CD4-positive, alpha-beta T cell treated with Interleukin-10 for 1 hour (primary cell): ENCODE results near the gene ZNF540.
A peak's percentile ranks its signal among the peaks of the same experiment; 100 is the strongest.
"Not testable (repeated sequence)": the region's sequence is repeated elsewhere in the genome, so short reads cannot be mapped to it uniquely, and the experiment has no call there.

ENCODE experiments used
- DNase-seq: peaks from one replicate; pipeline ENCODE4 v3.0.0-alpha.2; 2020

ZNF540 gene

DNA sequence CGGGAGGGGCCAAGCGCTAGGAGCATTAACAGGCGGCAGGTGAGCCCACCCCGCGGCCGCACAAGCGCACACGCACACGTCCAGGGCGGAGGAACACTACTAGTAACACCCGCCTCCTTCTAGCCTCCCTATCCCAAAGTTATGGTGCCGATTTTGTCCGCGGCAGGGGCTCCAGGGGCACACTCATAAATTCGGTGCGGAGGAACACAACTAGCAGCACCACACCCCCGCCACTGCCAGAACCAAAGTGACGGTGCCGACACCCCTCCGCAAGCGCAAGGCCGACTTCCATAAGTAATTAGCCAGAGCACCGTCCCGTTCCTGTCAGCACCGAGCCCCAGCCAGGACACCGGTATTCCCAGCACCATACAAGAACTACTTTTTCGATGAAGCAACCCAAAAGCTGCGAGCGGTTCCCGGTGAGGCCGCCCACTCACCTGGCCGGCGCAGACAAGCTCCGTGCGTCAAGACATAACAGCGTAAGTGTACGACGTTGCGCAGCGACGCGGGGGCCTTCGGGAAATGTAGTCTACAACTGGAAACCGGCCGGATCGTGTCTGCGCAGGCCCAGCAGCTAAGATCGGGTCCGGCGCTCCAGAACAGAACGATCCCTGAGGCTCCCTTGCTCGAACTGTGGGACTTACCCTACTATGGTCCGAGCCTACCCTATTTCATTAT lies at the start of gene ZNF540, which contains the start of gene ZNF571:
ZNF540 (plus strand) TSS at position 573 of the 678 bp plus-strand sequence. CDS start 3,572 bp downstream, outside the sequence.
ZNF571 (minus strand) TSS at position 489 of the 678 bp plus-strand sequence. CDS start 8,116 bp downstream, outside the sequence.
- DNase-seq, result peak; percentile 94

DNA sequence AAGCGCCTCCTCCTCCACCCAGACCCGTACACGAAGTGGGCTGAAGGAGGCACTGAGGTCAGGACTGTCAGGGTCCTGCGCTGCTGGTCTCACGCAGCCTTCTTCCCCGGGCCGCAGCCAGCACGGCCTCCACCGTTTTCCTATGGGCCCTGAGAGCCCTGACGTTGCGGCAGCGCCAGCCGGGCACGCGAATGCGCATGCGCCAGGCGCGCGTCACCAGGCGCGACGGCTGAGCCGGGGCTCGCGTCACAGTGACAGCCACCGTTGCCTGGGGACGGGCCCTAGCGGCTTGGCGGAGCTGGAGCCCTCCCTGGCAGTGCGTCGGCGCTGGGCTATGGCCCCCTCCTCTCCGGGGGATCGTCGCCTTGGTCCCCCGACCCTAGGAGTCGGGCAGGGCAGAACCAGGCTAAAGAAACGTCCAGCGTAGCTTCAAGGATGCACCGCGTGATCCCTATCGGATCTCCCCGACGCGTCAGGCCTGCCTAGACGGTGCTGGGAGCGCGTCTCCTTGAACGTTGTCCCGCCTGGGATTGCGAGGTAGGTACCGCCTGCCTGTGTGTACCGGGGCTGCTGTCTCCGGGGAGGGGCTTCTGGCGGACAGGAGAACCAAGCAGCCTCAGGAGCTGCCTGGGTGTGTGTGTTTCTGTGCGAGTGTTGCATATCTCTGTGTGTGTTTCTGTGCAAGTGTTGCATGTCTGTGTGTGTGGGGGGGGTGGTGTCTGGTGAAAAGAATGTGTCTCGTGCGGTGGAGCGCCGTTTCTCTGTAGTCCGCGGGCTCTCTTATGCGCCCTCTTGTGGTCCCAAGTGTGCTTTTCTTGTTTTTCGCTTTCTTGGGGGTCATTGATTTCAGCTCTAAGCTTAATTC lies 43.3 kb upstream of the ZNF540 start:
- peak; percentile 72 for DNase-seq

GRCh38 chr19:37563518-37563917 lies 31.2 kb upstream of the ZNF540 start:
- no peak for DNase-seq

- DNase-seq, result no peak
Observed at GRCh38 chr19:37564624-37565369, 29.9 kb upstream of the ZNF540 start.

GRCh38 chr19:37565370-37565669 lies 29.4 kb upstream of the ZNF540 start:
- no peak for DNase-seq

- no peak for DNase-seq
Observed at GRCh38 chr19:37572203-37572602, 22.5 kb upstream of the ZNF540 start.

DNA sequence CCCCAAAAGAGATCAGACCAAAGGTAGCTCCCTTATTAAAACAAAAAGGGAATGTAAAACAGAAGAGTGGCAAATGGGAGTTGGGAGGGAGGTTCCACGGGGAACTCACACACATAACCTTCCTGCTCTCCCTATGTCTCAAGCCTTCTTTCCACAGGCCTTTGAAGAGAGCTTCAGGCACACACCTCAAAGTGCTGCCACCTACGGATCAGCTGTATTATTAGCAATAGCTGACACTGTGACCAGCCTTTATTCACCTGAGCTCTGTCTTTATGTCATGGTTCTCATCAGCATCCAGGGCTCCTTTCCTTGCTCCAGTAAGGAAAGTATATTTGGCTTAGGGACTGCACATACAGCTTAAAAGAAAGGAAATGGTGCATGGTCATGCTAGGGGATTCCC lies 11.3 kb upstream of the ZNF540 start:
- no peak for DNase-seq

DNA sequence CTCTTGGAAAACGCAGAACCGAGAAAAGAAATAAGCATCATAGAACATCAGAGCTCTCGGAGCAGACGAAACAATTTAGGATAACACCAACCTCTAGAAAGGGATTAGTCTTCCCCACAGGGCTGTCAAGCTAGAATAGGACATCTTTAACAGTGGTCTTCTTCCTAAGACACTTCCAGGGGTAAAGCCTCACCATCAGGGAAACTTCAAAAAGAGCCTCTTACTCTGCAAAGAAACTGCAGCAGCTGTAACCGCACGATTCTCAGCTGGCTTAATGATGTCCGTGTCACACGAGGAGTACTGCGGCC lies 726 bp upstream of the ZNF540 start:
- DNase-seq, result no peak

DNA sequence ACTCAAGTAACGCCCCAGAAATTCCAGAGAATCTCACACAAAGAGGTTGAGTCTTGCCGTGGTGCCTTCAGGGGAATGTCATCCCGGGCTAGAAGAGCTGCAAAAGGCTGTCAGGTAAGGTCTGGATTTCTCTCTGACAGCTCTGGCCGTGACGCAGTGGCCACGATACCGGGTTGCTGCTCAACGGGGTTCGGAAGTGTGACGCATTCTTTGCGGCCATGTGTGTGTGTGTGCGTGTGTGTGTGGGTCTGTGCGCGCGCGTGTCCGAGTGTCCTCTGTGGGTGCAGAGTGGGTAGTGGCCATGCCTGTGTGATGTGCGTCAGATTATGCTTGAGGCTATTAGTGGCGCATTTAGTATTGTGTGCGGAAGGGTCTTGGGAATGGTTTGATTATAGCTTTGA lies 306 bp downstream of the ZNF540 start:
- DNase-seq, result peak; percentile 80

- DNase-seq, result no peak
Observed at GRCh38 chr19:37635076-37636056, 40.7 kb downstream of the ZNF540 start.

GRCh38 chr19:37654118-37654517 lies 59.4 kb downstream of the ZNF540 start:
- DNase-seq, result no peak

- peak; percentile 18 for DNase-seq
Observed at GRCh38 chr19:37654629-37655300, 60.1 kb downstream of the ZNF540 start.

- peak; percentile 71 for DNase-seq
Observed at GRCh38 chr19:37655301-37655688, 60.6 kb downstream of the ZNF540 start, which contains the start of gene ZFP30. Gene ZFP30, minus strand, starts transcription at chr19:37655465. Its CDS starts 7,643 bp downstream, at chr19:37647822.

GRCh38 chr19:37655689-37656371 lies 61.2 kb downstream of the ZNF540 start:
- DNase-seq, result peak; percentile 84

- DNase-seq, result not testable (repeated sequence)
Observed at GRCh38 chr19:37657157-37657556, 62.5 kb downstream of the ZNF540 start.
